Measurements from ENCODE around the gene NPHP3.
"Not testable (repeated sequence)": the region's sequence is repeated elsewhere in the genome, so short reads cannot be mapped to it uniquely, and the experiment has no call there.

NPHP3 gene, protein sequence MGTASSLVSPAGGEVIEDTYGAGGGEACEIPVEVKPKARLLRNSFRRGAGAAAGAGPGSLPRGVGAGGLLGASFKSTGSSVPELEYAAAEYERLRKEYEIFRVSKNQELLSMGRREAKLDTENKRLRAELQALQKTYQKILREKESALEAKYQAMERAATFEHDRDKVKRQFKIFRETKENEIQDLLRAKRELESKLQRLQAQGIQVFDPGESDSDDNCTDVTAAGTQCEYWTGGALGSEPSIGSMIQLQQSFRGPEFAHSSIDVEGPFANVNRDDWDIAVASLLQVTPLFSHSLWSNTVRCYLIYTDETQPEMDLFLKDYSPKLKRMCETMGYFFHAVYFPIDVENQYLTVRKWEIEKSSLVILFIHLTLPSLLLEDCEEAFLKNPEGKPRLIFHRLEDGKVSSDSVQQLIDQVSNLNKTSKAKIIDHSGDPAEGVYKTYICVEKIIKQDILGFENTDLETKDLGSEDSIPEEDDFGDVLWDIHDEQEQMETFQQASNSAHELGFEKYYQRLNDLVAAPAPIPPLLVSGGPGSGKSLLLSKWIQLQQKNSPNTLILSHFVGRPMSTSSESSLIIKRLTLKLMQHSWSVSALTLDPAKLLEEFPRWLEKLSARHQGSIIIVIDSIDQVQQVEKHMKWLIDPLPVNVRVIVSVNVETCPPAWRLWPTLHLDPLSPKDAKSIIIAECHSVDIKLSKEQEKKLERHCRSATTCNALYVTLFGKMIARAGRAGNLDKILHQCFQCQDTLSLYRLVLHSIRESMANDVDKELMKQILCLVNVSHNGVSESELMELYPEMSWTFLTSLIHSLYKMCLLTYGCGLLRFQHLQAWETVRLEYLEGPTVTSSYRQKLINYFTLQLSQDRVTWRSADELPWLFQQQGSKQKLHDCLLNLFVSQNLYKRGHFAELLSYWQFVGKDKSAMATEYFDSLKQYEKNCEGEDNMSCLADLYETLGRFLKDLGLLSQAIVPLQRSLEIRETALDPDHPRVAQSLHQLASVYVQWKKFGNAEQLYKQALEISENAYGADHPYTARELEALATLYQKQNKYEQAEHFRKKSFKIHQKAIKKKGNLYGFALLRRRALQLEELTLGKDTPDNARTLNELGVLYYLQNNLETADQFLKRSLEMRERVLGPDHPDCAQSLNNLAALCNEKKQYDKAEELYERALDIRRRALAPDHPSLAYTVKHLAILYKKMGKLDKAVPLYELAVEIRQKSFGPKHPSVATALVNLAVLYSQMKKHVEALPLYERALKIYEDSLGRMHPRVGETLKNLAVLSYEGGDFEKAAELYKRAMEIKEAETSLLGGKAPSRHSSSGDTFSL (N-terminal part only)

DNA sequence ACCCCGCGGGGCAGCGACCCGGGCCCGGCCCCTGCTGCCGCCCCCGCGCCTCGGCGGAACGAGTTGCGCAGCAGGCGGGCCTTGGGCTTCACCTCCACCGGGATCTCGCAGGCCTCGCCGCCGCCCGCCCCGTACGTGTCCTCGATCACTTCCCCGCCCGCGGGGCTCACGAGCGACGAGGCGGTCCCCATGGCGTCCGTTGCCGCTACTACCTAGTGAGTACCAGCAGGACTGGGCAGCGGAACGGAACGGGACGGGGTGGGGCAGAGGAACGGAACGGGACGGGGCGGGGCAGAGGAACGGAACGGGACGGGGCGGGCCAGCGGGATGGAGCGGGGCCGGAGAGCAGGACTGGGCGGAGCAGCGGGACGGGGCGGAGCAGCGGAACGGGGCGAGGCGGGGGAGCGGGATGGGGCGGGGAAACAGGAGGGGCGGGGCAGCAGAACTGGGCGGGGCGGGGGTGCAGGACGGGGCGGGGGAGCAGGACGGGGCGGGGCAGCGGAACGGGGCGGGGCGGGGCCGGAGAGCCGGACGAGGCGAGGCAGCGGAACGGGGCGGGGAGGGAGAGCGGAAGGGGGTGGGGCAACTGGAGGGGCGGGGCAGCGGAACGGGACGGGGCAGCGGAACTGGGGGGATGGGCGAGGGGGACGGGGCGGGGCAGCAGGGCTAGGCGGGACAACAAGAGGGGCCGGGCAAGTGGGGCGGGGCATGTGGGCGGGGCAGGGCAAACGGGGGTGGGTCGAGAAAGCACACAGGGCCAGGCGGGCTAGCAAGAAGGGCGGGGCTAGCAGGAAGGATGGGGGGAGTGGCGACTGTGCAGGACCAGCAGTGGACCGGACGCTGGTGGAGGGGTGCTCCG, at the start of gene NPHP3:
Gene NPHP3 (minus strand): TSS at position 245 of the 859 bp plus-strand sequence. CDS start 54 bp downstream, at position 191.
- DNase-seq: peak; percentile 100

GRCh38 chr3:132758740-132759139, 36.5 kb upstream of the NPHP3 start:
- DNase-seq: no peak

DNA sequence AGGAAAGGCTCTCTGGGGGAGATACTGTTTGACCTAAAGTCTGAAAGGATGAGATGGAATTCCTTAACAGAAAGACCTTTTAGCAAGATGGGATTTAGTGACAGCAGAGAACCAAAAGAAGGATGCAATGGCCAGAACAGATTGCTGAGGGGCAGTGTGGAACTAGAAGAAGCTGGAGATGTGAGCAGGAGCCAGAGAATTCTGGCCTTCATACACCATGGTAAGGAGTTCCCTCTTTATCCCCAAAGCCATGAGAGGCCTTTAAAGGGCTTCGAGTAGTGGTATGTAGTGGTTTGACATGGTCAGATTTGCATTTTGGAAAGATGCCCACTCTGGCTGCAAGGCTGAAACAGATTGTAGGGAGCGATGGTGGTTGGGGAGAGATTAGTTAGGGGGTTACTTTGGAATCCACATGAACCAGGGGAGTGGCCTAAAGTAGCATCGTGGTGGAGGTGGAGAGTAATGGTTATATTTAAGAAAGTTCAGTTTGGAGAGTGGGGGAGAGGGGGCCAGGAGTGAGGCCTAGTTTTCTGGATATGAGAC, 34.0 kb upstream of the NPHP3 start:
- no peak for DNase-seq

DNA sequence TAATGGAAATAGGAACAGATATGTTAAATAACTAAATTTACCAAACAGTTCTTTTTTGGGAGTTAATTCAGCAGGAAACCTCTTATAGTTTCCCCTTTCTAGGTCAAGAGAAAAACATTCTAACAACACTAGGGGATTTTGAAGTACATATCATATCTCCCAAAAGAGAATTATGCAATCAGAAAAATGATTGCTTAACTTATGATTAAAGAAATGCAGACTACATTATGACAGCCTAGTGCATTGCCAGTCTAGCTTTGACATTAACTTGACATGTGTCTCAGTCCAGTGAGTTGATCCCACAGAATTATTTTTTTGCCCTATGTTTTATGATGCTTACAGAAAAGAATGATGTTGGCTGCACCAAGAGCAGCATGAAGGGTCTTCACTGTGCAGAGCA, 31.7 kb upstream of the NPHP3 start:
- DNase-seq: no peak

DNA sequence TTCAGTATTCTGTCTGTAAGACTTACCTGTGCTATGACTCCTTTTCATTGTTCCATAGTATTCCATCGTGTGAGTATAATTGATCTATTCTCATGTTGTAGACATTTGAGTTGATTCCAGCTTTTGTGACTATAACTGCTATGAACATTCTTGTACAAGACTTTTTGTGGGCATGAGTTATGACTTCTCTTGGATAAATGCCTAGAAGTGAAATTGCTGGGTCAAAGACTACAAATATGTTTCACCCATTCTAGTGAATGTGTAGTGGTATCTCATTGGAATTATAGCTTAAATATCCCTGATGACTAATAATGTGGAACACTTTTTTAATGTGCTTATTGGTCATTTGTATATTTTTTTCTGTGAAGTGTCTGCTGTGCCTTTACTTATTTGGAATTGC, 27.6 kb upstream of the NPHP3 start:
- DNase-seq: no peak

- DNase-seq: not testable (repeated sequence)
Observed at GRCh38 chr3:132746720-132747119, 24.5 kb upstream of the NPHP3 start.

DNA sequence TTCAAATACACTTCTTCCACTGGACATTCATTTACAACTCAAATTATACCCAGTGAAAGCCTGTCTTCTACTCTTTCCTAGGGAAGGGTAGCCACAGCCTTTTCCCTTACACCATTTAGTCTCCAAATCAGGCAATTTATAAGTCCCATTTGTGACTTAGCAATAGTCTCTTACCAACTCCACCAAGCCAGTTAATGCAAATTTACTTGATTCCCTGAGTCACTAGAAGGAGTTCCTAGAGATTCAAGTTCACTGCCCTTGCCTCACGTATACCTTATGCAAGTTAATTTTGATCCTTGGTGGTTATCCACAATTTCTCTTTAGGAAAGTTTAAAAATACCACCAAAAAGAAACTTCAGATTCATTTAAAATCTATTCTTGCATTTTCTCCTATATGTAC, 16.1 kb upstream of the NPHP3 start:
- no peak for DNase-seq

- no peak for DNase-seq
Observed at GRCh38 chr3:132735589-132735988, 13.4 kb upstream of the NPHP3 start.

DNA sequence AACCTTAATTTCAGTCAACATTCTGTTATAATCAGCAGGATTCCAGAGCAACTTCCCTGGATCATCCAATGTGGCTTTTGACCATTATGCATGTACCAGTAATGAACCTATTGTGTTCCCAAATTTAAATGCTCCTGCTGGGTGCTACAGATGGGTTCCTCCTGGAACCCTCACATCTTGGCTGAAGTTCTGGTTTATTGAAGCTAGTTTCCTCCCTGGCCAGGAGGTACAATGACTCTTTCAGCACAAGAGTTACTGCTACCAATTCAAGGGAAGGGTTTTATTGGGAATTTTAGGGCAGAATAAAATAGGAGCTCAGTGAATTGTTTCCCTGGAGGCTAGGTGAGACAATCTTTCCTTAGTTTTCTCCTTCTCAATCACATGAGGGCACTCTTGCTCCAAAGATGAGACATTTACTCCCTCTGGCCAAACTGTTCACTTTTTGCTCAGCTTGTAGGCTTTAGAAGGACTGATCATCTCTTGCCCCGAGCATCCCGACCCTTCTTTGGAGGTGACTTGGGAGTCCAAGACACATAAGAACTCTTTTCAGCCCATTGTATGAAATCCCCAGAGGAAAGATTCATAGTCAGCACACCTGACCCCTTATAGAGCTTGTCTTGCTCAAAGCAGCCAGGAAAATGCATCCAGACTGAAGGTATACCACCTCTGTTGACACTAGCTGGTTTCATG, 8.8 kb upstream of the NPHP3 start:
- DNase-seq: peak in 1 of 2 donors; percentile 80

- peak in 1 of 2 donors; percentile 69 for DNase-seq
Observed at GRCh38 chr3:132726341-132726823, 4.2 kb upstream of the NPHP3 start.

GRCh38 chr3:132723024-132723950, 1.1 kb upstream of the NPHP3 start:
- DNase-seq: no peak

DNA sequence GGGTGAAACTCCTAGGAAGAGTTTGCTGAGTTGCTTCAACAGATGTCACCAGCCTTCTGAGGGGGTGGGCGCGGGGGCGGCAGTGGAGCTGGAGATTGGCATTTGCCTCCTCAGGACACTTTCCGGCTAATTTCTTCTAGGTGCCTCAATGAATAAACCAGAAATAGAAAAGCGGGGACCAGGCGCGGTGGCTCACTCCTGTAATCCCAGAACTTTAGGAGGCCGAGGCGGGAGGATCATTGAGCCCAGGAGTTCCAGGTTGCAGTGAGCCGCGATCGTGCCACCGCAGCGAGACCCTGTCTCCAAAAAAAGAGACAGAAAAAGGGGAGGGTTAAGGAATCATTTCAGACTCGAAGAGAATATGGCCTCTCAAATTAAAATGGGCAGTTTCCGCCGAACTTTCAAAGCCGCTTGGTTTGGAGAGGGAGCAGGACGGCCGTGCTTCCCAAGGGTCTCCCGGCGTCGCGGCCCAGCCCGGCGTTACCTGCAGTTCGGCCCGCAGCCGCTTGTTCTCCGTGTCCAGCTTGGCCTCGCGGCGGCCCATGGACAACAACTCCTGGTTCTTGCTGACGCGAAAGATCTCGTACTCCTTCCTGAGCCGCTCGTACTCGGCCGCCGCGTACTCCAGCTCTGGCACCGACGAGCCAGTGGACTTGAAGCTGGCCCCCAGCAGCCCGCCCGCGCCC, 587 bp downstream of the NPHP3 start:
- peak in 1 of 2 donors; percentile 65 for DNase-seq

DNA sequence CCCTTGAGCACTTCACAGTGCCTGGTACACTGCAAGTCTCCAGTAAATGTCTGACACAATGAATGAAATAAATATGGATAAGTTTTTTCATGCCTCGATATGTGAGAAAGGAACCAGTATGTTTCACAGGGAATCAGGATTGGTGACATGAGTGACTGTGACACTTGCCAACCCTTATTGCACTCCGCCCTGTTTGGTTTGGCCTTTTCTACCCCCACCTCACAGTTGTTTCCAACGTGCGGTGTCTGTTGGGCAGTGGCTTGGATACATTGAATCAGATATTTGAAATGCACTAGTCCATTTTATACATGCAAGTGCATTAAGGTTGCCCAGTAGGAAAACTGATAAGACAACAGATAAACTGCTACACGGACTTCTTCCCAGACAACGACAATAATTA, 2.0 kb downstream of the NPHP3 start:
- no peak for DNase-seq

- DNase-seq: no peak
Observed at GRCh38 chr3:132716372-132716771, 5.8 kb downstream of the NPHP3 start.

DNA sequence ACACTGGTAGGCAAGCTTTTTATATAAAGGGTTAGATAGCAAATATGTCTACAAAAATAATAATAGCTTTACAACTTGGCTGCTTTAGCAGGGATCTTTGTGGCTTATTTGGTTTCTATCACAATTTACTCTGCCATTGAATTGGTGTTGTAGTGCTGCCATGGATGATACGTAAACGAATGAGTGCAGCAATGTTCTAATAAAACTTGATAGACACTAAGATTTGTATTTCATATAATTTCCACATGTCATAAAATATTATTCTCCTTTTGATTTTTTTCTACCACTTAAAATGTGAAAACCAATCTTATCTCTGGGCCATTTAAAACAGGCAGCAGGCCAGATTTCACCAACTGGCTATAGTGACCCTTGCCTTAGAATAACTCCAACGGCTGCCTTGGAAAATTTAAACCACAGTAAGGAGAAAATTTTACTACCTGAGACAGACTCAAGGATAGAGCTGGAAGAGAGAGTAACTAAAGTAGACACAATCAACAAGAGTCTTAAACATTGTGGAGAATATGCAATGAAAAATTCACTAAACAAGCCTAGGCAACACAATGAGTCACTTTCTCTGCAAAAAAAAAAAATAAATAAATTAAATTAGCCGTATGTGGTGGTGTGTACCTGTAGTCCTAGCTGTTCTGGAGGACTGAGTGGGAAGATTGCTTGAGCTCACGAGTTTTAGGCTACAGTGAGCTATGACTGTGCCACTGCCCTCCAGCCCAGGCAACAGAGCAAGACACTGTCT, 8.1 kb downstream of the NPHP3 start:
- no peak for DNase-seq

DNA sequence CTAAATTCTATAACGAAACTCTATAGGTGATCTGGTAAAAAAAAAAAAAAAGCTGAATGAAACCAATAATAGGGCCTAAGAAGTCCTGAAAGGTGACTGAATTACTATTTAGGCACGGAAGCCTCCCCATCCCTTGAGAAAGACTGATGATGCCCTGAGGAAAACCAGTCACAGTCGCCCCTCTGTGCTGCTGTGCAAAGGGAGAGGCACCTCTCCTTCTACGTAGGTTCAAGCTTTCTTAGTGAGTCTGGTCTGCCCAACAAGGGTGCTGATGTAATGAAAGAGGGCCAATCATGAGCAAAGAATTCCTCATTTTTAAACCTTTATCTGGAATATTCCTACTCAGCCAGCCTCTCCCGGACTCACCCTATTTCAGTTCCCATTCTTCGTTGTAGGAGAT, 11.9 kb downstream of the NPHP3 start:
- no peak for DNase-seq

- no peak for DNase-seq
Observed at GRCh38 chr3:132709761-132710160, 12.4 kb downstream of the NPHP3 start.

DNA sequence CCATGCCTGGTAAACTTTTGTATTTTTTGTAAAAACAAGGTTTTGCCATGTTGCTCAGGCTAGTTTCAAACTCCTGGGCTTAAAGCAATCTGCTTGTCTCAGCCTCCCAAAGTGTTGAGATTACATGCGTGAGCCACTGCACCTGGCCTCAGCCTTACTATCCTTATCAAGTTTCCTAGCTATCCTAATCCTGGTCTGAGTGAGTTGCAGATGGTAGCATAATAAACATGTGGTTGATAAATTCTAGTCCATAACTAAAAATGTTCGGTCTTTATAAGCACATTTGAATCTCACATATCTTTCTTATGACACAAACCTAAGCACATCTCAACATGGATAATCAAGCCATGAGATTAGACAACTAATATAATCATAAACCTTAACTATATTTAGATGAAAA, 18.5 kb downstream of the NPHP3 start:
- no peak for DNase-seq

Measured in hippocampal formation (tissue), 2 donors.